NOMO-1 treated with dmso at 0.1 percent for 144 hours (cell line): Measurements from ENCODE around the gene DDX24.

Experiments
- DNase-seq: peaks from one replicate; lab custom pipeline; 2025; ENCODE audit not compliant: unreplicated experiment; lab: John Stamatoyannopoulos, UW

The DDX24 gene

GRCh38 chr14:94050231-94050880 lies 30.6 kb downstream of the DDX24 start:
- DNase-seq: no peak

GRCh38 chr14:94049625-94050023 lies 31.4 kb downstream of the DDX24 start:
- no peak for DNase-seq

- no peak for DNase-seq
Measured at GRCh38 chr14:94048691-94049624, 32.0 kb downstream of the DDX24 start.

- no peak for DNase-seq
Measured at GRCh38 chr14:94047581-94047980, 33.4 kb downstream of the DDX24 start.

- no peak for DNase-seq
Measured at GRCh38 chr14:94046696-94047250, 34.2 kb downstream of the DDX24 start.

- no peak for DNase-seq
Measured at GRCh38 chr14:94045563-94046345, 35.2 kb downstream of the DDX24 start.

GRCh38 chr14:94045101-94045500 lies 35.9 kb downstream of the DDX24 start:
- DNase-seq: no peak

GRCh38 chr14:94044476-94045091 lies 36.4 kb downstream of the DDX24 start:
- no peak for DNase-seq

- DNase-seq: no peak
Measured at GRCh38 chr14:94043756-94044475, 37.1 kb downstream of the DDX24 start.

- DNase-seq: no peak
Measured at GRCh38 chr14:94043111-94043755, 37.8 kb downstream of the DDX24 start.

GRCh38 chr14:94042433-94043091 lies 38.4 kb downstream of the DDX24 start:
- no peak for DNase-seq

- DNase-seq: no peak
Measured at GRCh38 chr14:94041551-94042346, 39.3 kb downstream of the DDX24 start.

- DNase-seq: no peak
Measured at GRCh38 chr14:94040796-94041195, 40.2 kb downstream of the DDX24 start.

GRCh38 chr14:94040247-94040646 lies 40.8 kb downstream of the DDX24 start:
- no peak for DNase-seq

- DNase-seq: no peak
Measured at GRCh38 chr14:94038921-94039629, 41.9 kb downstream of the DDX24 start.

- DNase-seq: no peak
Measured at GRCh38 chr14:94038510-94038909, 42.5 kb downstream of the DDX24 start.

GRCh38 chr14:94037954-94038353 lies 43.0 kb downstream of the DDX24 start:
- DNase-seq: no peak
